Stimulated activated CD8-positive, alpha-beta memory T cell treated with anti-CD3 and anti-CD28 coated beads, Interleukin-15, amount 100 ng/mL, for 1 hour (primary cell): ENCODE data around the gene FERMT3.

Experiments used
- DNase-seq: peaks from one replicate; pipeline ENCODE4 v3.0.0-alpha.2; 2020; ENCODE audit warnings: low read depth

The FERMT3 gene

DNA sequence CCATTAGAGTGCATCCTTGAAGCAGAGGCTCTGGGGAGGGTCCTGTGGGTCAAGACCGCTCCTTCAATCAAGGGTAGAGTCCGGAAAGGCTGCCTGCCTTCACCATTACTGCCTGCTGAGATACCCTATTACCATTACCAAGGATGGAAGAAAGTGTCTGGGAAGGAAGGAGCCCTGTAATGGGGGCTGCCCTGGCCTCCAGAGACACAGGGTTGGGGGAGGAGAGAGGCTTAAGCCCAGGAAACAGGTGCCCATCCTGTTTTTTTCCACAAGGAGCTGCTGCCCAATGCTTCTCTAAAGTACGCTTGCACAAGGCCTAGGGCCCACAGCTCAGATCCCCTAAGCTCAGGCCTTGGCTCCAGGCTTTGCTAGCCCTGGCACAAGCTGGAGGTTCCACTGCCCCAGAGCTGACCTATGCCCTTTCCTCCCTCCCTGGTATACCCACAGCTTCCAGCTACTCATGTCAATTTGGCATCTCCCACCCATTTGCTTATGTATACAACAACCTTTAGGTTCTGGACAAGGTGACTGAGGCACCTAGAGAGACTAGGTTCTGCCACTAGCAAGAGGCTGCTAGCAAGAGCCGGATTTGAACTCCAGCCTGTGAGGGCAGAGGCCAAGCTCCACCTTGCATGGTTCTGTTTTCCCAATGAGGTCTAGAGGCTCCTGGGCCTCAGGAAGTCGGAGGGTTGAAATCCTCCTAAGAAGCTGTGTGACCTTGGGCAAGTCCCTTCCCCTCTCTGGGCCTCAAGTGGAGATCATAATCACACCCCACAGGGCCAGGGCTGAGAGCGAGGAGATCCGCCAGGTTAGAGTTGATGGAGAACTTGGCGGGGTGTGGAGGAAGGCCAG lies 43.3 kb downstream of the FERMT3 start:
- DNase-seq: no peak

DNA sequence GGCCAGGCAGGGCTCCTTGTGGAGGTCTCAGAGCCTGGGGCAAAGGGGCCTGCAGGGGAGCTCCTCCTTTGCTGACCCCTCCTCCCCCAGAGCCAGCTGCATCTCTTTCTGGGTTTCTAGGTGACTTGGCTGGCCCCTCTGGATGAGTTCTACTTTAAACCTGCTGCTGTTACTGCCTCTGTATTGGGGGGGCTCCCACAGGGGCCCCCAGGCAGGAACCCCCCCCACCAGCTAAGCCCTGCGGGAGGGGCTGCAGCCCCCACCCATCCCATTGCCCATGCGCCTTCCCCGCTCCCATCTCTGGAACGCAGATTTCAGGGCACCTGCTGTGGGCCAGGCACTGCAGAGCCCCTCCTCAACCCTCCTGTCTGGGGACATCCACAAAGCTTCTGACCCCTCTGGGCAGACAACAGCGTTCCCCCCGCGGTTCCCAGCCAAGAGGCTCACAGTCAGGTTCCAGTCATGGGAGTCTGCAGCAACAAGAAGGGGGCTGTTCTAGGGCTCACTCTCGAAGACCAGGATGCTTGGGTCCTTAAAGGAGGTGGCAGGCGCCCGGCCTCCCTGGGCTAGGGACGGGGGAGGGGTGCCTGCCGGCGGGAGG lies 44.0 kb downstream of the FERMT3 start:
- DNase-seq: no peak

DNA sequence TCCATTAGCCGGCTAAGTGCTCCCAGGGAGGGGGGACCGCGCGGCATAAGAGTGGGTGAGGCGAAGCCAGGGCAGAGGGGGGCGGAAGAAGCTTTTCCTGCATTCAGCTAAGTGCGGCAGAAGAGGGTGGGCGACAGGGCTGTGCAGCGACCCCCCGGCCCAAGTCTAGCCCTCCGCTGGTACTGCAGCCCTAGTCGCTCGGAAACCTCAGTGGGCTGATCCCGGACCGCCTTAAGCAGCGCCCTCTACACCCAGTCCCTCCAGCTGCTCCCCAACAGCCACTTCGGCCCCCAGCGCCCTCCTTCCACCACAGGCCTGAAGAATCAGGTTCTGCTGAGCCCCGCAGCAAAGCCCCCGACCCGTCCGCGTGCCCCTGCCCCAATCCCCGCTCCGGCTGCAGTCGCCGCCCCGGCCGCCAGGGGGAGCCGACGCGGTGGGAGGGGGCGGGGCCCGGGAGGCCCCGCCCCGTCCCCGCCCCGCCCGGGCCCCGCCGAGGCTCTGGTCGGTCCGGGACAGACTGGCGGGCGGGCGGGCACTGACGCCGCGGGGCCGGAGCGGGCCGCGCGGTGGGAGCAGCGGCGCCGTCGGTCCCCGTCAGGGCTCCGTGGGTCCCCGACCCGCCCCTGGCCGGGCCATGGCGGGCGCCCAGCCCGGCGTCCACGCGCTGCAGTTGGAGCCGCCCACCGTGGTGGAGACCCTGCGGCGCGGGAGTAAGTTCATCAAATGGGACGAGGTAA lies 44.7 kb downstream of the FERMT3 start, which contains the start of gene PLCB3:
Gene PLCB3 (plus strand): TSS at position 515 of the 737 bp plus-strand sequence. CDS start 120 bp downstream, at position 635.
- DNase-seq: no peak

DNA sequence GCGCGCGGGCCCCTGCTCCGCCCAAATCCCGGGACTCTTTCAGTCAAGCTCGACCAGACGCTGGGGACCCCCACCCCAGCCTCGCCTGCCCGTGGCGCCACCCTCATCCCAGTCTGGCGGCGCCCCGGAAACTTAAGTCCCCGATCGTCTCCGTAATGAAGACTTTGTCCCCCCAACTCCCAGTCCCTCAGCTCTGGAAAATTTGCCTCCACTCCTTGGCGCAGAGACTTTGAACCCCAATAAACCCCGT lies 45.2 kb downstream of the FERMT3 start:
- no peak for DNase-seq

DNA sequence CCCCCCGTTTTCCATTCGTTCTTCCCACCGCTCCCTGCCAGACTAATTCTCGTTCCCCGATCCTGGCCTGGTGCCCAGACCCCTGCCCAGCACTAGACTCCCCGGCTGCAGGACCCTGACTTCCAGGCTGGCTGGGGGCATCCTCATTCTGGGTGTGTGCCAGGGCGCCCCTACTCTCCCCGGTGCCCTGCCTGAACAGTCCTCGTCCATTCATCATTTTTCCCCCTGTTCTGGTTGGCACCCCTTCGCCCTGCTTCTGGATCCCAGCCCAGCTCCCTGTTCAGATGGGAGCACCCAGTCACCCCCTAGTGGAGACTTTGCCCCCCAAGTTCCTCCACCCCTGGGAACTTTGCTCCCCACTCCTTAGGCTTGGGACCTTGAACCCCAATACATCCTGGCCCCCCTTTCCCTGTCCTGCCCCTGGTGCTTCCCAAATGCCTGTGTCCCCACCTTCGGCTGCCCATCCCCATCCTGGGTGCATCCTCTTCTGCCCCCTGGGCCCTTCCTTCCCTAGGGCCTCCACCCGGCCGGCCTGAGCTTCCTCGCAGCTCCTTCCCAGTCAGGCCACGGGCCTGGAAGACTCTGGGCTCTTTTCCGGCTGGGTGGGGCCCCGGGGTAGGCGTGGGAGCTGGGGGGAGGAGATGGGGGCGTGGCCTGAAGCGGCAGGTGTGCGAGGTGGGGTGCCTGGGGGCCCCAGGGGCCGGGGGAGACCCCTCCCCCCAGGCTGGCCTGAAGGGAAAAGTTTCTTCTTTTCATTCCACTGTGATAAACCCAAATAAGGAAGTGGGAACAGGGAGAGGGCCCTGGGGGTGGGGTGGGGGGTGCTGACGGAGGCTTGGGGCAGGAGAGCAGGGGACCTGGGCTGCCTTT lies 45.7 kb downstream of the FERMT3 start:
- no peak for DNase-seq

DNA sequence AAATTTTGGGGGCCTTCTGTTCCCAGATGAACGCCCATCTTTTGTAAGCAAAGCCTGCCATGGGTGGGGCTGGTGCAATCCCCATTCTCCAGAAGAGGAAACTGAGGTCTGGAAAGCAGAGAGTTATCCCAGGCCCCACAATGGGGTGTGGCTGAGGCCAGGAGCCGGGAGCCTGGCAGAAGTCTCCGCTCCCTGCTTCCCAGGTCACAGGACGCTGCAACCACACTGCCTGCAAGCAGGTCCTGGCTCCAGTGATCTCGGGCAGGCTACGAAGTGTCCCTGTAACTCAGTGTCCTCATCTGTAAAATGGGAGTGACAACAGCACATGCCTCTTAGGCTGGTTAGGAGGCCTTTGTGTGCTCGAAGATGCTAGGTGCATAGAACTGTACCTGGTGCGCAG lies 46.5 kb downstream of the FERMT3 start:
- no peak for DNase-seq

DNA sequence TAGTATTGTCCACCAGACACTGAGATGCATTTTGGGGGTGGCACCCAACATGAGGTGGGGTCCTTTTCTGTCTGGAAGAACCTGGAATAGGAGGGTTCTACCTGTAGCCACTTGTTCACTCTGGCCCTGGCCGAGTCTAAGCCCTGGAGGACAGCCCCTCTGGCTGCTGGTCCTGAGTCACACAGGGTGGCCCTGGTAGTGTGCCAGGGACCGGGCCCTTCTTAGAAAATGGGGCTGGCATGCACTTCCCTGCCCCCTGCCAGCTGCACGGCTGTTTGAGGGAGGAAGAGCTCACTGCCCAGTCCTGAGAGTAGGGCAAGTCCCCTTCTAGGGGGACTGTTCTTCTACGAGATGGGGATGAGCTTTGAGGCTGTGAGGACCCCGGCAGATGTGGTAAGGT lies 47.0 kb downstream of the FERMT3 start:
- DNase-seq: no peak

DNA sequence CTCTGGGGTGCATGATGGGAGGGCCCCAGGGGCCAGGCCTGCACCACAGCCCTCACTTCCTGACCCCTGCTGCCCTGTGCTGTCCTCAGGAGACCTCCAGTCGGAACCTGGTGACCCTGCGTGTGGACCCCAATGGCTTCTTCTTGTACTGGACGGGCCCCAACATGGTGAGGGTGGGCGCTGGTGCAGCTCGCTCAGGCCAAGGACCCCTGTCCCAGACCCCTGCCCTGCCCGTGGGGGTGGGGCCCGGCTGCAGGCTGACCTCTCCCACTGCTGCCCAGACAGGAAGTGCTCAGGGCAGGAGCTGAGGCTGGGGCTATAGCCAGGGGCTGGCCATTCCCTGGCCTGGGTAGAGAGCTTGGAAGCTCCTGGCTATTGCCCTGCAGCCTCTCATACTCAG lies 47.8 kb downstream of the FERMT3 start:
- DNase-seq: no peak

DNA sequence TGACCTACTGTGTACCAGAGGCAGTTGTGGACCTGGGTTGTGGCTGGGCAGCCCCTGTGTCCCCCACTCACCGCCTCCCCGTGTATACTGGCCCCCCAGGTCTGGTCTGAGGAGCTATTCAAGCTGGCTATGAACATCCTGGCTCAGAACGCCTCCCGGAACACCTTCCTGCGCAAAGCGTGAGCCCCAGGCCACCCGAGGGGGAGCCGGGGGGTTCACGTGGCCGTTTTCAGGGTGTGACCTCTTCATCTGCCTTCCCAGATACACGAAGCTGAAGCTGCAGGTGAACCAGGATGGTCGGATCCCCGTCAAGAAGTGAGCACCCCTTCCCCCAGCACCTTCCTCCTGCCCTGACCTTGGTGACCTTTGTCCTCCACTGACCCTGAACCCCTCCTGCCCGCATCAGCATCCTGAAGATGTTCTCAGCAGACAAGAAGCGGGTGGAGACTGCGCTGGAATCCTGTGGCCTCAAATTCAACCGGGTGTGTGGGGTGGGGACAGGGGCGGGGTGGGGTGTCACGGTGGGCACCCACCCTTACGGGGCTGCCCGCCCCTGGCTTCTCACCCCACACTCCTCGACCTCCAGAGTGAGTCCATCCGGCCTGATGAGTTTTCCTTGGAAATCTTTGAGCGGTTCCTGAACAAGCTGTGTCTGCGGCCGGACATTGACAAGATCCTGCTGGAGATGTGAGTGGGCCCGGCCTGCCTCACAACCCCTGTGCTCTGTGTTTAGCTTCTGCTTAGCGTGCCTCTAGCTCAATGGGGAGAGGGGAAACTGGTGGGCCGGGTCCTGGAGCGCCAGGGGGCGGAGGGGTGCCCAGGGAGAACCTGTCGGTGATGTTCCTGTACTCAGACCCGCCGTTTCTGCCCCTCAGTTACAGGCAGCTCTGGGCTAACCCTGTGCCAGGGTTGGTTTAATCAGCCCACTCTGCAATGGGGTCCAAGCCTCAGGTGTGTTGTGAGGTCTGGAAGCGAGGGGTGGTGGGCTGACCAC lies 48.9 kb downstream of the FERMT3 start:
- no peak for DNase-seq

DNA sequence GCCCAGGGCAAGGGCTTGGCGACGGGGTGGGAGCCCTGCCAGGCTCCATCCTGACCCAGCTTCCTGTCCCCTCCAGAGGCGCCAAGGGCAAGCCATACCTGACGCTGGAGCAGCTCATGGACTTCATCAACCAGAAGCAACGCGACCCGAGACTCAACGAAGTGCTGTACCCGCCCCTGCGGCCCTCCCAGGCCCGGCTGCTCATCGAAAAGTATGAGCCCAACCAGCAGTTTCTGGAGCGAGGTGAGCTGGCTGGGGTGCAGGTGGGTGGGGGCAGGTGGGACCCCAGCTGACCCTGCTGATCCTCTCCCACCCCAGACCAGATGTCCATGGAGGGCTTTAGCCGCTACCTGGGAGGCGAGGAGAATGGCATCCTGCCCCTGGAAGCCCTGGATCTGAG lies 49.8 kb downstream of the FERMT3 start:
- no peak for DNase-seq

DNA sequence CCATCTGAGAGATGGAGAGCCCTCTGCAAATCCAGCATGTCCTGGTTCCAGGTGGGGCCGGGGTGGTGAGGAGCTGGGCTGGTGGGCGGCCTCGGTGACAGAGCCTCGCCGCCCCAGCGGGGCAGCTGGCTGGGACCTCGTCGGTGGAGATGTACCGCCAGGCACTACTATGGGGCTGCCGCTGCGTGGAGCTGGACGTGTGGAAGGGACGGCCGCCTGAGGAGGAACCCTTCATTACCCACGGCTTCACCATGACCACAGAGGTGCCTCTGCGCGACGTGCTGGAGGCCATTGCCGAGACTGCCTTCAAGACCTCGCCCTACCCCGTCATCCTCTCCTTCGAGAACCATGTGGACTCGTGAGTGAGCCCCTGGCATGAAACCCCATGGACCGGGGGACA lies 51.8 kb downstream of the FERMT3 start:
- DNase-seq: no peak

DNA sequence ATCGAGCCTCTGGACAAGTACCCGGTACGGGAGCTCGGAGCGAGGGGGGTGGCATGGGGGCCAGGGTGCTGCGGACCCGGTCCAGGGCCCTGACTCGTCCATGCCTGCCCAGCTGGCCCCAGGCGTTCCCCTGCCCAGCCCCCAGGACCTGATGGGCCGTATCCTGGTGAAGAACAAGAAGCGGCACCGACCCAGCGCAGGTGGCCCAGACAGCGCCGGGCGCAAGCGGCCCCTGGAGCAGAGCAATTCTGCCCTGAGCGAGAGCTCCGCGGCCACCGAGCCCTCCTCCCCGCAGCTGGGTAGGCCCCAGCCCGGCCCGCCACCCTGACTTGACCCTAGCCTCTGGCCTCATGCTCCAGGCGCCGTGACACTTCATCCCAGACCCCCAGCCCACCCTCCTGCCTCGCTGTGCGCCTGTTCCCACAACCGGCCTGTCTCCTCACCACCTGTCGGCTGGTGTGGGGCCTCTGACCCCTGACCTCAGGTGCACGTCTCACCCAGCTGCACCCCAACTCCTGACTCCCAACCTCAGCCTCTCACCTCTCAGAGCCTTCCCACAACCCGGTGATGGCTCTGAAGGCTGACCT lies 52.5 kb downstream of the FERMT3 start:
- DNase-seq: no peak

DNA sequence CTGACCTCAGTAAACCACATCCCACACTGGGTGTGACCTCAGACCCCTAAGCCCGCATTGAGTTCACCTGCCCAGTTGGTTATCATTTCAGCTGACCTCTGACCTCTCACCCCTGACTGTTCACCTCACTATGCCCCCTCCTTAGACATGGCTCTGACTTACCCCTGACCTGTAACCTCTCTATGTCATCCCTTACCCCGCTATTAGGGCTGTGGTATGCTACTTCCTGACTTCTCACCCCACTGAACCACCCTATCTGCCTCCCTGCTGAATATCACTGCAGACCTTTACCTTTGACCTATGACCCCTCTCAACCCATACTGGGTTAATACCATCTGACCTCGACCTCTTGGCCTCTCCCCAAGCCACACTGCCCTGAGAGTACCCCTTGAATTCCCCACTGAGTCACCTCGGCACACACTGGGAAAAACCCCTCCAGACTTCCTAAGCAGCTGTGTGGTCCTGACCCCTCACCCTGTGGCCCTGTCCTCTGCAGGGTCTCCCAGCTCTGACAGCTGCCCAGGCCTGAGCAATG lies 53.1 kb downstream of the FERMT3 start:
- no peak for DNase-seq

DNA sequence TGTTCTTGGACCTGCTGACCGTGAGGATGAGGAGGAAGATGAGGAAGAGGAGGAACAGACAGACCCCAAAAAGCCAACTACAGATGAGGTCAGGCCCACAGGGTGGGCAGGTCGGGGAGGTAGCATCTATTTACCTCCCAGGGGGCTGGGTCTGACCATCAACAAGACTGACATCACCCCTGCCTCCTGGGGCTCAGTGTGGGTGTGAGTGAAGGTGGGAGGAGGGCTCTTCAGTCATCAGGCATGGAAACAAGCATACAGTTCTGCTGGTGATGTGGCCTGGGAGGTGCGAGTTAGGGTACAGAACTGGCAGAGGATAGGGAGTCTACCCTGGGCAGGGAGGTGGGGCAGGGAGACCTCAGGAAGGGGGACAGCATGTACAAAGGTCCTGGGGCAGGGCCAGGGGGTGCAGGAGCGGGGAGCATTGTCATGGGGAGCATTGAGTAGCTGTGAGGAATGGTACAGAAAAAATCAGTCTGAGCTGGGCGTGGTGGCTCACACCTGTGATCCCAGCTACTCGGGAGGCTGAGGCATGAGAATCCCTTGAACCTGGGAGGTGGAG lies 53.7 kb downstream of the FERMT3 start:
- DNase-seq: no peak

DNA sequence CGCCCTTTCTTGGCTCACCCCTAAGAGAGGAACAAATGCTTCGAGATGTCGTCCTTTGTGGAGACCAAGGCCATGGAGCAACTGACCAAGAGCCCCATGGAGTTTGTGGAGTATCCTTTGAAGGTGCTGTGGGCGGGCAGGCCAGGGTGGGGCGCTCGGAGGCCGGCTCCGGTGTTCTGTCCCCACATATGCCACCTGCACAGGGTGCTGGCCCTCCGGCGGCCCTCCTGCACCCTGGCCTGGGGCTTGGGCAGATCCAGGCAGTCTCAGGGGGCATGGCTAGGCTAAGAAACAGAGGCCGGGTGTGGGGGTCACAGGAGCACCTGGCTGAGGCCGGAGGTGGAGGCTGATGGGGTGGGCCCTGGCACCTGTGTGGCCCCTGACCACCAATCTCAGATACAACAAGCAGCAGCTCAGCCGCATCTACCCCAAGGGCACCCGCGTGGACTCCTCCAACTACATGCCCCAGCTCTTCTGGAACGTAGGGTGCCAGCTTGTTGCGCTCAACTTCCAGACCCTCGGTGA lies 55.1 kb downstream of the FERMT3 start:
- DNase-seq: no peak

DNA sequence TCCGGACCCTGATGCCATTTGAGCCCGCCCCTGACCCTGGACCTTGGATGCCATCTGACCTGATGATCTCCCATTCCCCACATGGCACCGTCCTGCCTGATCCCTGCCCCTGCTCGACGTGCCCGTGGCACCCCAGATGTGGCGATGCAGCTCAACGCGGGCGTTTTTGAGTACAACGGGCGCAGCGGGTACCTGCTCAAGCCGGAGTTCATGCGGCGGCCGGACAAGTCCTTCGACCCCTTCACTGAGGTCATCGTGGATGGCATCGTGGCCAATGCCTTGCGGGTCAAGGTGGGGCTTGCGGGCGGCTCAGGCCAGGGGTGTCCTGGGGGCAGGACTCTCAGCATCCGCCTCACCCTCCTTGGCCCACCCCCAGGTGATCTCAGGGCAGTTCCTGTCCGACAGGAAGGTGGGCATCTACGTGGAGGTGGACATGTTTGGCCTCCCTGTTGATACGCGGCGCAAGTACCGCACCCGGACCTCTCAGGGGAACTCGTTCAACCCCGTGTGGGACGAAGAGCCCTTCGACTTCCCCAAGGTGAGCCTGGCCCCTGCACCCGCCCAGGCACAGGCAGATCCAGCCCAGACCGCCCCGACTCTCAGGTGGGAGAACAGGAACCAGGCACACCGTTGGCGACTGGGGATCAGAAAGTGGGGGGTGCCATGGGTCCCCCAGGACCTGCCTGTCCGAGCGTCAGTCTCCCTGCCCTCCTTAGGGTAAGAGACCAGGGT lies 55.9 kb downstream of the FERMT3 start:
- DNase-seq: no peak

DNA sequence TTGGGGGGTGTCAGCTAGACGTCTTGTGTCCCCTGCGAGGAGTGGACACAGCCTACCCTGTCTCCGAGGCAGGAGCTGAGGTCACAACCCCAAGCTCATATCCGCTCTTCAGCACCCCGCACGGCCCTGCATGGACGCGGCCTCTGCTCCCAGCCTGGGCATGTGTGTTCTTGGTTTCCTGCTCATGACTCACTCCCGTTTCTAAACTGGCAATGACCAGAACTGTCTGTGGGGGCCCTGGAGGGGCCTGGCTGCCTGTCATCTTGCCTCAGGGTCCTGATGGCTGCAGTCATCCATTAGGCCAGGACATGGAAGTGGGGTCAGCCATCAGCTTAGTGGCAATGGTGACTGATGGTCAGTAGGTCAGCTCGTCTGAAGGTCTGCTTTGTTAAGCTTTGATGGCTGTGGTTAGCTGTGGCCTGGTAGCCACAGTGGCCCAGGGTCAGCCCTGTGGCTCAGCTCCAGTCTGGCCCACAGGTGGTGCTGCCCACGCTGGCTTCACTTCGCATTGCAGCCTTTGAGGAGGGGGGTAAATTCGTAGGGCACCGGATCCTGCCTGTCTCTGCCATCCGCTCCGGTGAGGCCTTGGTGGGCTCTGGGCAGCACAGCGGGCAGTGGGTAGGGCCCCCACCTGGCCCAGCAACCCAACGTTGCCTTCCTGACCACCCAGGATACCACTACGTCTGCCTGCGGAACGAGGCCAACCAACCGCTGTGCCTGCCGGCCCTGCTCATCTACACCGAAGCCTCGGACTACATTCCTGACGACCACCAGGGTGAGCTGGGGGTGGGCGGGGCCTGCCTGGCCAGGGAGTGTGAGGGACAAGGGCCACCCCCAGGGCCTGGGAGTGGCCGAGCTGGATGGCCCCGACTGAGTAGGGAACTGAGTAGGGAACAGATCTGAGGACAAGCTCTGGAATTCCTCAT lies 56.8 kb downstream of the FERMT3 start:
- DNase-seq: no peak

DNA sequence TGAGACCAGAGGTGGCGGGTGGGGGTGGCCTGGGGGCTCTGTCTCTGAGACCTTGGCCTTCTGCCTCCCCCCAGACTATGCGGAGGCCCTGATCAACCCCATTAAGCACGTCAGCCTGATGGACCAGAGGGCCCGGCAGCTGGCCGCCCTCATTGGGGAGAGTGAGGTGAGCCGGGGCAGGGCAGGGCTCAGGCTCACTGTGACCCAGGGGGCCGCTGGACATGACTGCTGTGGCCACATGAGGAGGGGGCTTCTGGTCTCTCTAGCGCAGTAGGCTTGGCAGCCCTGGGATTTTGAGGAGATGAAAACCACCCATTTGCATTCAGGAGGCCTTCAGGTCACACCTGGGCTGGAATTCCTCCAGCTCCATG lies 57.4 kb downstream of the FERMT3 start:
- no peak for DNase-seq
